ENCODE data around the gene COL27A1.
"Not testable (repeated sequence)": the region's sequence is repeated elsewhere in the genome, so short reads cannot be mapped to it uniquely, and the experiment has no call there.

Gene COL27A1

DNA sequence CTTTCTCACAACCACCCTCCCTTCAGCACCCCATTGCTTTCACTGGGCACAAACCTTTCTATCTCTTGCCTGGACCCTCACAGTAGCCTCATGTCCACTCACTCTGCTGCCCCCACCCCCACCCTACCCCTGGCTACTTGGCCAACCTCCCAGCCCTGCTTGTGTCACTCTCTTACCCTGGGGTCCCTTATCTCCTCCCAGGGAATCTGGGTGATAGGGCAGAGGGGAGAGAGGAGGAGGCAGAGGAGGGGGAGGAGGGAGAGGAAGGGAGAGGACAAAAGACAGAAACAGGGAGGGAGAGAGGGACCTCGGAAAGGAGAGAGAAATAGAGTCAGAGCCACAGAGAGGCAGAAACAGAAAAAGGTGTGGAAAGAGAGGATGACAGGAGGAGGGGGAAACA, 31.2 kb upstream of the COL27A1 start:
- DNase-seq (ENCODE audit: extremely low read depth, low read depth) = no peak
- TF ChIP-seq CTCF (IDR thresholded peaks at IDR 0.05; ENCODE audit: low read depth, low read length) = no peak

- TF ChIP-seq CTCF (IDR thresholded peaks at IDR 0.05; ENCODE audit: low read depth, low read length) = no peak
- no peak for DNase-seq (ENCODE audit: extremely low read depth, low read depth)
Observed at GRCh38 chr9:114124666-114125475, 30.5 kb upstream of the COL27A1 start.

DNA sequence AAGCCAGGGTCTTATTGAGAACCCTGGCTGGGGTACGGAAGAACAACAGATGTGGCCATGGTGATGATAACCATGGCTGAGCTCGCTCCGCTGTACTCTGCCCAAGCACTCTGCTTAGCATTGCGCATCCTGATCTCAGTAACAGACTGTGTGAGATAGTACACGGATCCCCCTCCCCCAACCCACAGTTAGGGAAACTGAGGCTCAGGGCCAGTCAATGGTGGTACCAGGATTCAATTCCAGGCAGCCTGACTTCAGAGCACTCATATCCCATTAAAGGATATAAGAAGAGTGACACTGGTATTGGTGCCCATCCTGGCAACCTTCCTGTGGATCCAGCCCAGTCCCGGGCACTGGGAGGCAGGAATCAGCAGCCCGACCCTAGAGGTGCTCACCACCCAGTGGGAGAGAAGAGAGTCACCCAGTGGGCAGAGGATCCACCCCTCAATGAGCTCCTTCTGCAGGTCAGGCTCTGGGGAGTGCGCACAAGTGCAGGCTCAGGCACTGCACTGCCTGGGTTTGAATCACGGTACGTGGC, 29.8 kb upstream of the COL27A1 start:
- DNase-seq (ENCODE audit: extremely low read depth, low read depth) = no peak
- no peak for TF ChIP-seq CTCF (IDR thresholded peaks at IDR 0.05; ENCODE audit: low read depth, low read length)

GRCh38 chr9:114126247-114127060, 28.9 kb upstream of the COL27A1 start:
- DNase-seq (ENCODE audit: extremely low read depth, low read depth) = no peak
- TF ChIP-seq CTCF (IDR thresholded peaks at IDR 0.05; ENCODE audit: low read depth, low read length) = no peak

GRCh38 chr9:114128759-114129158, 26.6 kb upstream of the COL27A1 start:
- DNase-seq (ENCODE audit: extremely low read depth, low read depth) = not testable (repeated sequence)

DNA sequence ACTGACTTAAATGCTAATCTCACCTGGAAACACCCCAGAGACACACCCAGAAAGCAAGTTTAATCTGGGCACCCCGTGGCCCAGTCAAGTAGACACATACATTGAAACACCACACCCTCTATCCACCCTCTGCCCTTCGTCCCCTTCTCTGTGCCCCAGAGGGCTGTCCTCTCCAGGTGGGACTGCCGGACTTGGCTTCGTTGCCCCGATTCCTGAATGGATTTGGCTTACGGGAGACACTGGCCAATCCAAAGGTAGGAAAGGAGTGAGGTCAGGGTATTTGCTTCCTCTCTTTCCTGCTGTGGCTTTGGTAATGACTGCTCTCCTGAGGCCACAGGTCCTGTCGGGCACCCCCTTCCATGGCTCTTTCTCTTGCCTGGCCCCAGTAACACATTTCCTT, 25.2 kb upstream of the COL27A1 start:
- no peak for DNase-seq (ENCODE audit: extremely low read depth, low read depth)
- TF ChIP-seq CTCF (IDR thresholded peaks at IDR 0.05; ENCODE audit: low read depth, low read length) = no peak

GRCh38 chr9:114130624-114131277, 24.6 kb upstream of the COL27A1 start:
- no peak for DNase-seq (ENCODE audit: extremely low read depth, low read depth)
- no peak for TF ChIP-seq CTCF (IDR thresholded peaks at IDR 0.05; ENCODE audit: low read depth, low read length)

All from AG09319 (cell line).